ENCODE measurements around the gene TTC16.
A peak's percentile ranks its signal among the peaks of the same experiment; 100 is the strongest.

Gene TTC16

DNA sequence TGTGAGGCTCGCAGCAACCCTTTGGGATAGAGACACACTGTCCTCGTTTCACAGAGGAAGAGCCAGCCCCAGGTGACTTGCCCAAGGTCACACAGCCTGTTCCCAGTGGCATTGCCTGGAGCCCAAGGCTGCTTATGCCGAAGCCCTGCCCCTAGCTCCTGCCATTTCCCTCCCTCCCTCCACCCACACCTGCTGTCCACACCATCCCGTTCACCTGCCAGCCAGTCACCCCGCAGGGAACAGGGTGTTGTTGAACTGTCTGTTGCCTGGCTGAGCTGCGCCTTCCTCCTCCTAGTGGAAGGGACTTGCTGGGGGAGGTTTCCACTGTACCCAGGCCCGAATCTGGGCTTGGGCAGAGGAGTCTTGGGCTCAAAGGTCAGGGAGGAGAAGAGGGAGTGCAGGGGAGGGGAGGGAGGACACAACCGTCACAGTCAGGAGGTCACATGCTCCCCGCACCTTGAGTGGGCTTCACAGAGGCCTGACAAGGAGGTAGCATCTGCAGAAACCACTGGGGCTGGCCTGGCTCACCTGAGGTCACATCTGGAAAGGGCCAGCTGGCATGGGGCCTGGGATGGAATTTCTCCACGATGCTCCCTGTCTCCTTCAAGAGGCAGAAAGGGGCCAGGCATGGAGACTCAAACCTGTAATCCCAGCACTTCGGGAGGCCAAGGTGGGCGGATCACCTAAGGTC lies 6.3 kb downstream of the TTC16 start:
- DNase-seq = no peak

DNA sequence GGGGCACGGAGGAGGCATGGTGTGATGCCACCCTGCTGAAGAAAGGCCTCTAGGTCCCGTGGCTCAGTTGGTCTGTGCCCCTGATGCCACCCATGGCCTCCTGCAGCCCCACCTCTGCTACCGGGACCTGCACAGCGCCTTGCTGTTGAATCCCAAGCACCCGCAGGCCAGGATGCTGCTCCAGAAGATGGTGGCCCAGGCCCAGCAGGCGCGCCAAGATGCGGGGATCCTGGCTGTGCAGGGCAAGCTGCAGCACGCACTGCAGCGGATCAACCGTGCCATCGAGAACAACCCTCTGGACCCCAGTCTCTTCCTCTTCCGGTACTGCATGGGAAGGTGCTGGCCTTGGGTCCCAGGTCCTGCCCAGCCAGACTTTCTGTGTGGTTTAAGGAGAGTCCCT lies 7.1 kb downstream of the TTC16 start:
- no peak for DNase-seq

DNA sequence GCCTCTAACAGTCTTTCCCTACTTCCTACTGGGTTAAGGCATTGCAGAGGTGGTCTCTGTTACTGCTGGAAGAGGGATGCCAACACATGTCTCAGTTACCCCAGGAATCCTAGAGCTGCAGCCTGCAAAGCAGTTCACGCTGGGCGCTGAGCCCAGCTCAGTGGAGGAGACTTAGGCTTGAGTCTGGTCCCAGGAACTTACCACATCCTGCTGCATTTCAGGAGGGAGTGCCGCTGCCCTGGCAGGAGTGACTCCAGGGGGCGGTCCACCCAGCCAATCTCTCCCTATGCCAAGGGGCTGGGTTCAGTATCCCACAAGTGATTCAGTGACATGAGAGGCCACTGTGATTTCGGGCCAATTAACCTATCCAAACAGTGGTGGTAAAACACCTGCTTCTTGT lies 7.6 kb downstream of the TTC16 start:
- DNase-seq = no peak

- DNase-seq = no peak
Measured at GRCh38 chr9:127724012-127724411, 8.1 kb downstream of the TTC16 start.

GRCh38 chr9:127726871-127727270 lies 11.0 kb downstream of the TTC16 start:
- no peak for DNase-seq

GRCh38 chr9:127728808-127729207 lies 12.9 kb downstream of the TTC16 start:
- no peak for DNase-seq

DNA sequence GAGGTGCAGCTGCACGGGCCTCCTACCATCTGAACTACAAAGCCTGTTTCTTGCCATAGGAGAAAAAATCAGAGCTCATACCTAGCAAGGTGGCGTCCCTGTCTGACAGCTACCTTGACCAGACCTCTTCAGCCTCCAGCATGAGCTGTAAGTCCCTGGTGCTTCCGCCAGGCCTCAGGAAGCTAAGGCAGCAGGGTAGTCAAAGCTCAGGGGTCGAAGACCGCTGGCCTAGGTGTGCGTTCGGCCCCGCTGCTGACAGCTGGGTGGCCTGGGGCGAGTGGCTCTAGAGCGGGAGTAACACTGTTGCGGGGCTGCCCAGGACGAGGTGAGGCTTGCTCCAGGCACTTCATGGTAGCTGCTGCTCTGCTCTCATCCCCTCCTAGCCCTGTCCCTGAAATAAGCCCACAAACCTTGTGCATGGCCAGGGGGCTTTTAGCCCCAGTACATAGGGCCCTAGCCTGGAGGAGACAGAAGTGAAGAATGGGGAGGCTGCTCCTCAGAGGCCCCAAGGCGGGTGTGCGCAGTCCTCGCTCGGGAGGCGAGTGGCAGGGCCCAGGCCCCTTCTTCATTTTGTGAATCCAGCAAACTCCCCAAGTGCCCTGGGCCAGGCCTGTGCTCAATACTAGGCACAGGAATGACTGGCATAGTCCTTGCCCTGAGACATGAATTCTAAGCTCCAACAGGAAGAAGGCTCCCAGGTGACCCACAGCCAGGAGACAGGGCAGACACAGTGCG lies 13.8 kb downstream of the TTC16 start:
- DNase-seq = no peak

- DNase-seq = no peak
Measured at GRCh38 chr9:127730262-127730661, 14.4 kb downstream of the TTC16 start.

DNA sequence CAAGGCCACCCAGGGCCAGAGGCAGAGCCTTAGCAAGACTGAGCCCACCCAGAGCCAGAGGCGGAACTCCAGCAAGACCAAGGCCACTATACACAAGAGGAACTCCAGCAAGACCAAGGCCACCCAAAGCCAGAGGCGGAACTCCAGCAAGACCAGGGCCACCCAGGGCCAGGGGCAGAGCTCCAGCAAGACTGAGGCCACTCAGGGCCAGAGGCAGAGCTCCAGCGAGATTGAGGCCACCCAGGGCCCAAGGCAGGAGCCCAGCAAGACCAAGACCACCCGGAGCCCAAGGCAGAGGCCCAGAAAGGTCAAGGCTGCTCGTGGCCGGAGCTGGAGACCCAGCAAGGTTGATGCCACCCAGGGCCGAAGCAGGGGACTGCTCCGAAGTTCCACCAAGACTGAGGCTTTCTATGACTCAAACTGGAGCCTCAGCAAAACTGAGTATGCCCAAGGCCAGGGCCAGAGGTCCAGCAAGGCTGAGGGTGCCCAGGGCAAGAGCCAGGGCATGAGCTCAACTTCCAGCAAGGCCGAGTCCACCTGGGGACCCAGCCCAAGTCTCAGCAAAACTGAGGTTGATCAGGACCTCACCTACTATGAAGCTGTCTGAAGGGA lies 15.0 kb downstream of the TTC16 start:
- DNase-seq = no peak

GRCh38 chr9:127731938-127732337 lies 16.1 kb downstream of the TTC16 start:
- DNase-seq = no peak

DNA sequence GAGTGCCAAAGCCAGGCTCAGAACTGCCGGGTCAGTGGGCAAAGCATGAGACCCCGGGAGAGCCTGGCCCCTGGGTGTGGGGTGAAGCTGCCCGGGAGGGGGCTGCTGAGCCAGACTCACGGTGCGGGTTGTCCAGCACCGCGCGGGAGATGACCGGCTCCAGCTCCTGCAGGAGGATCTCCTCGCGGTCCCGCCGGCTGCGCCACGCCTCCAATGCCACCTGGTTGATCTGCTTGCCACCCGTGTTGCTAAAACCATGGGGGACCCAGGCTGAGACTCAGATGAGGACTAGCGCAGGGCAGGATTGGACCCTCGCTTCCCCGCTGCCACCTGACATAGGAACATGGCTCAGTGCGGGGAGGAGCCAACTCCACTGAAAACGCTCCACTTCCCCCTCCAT lies 16.6 kb downstream of the TTC16 start:
- DNase-seq = no peak

DNA sequence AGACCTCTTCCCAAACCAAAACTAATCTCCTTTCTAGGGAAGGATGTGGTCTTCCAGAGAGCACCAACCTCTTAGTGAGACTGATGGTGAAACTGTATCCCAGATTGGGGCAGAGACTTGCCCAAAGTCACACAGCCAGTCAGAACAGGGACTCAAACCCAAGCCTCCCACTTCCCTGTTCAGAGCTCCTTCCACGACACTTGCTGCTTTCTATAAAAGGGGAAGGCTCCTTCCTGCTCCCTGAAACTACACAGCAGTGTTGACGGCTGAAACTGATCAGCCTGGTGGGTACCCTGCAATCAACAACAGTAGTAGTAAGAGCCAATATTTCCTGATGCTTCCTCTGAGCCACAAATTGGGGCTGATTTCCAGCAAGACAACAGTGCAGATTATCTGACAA lies 17.7 kb downstream of the TTC16 start:
- DNase-seq = no peak

DNA sequence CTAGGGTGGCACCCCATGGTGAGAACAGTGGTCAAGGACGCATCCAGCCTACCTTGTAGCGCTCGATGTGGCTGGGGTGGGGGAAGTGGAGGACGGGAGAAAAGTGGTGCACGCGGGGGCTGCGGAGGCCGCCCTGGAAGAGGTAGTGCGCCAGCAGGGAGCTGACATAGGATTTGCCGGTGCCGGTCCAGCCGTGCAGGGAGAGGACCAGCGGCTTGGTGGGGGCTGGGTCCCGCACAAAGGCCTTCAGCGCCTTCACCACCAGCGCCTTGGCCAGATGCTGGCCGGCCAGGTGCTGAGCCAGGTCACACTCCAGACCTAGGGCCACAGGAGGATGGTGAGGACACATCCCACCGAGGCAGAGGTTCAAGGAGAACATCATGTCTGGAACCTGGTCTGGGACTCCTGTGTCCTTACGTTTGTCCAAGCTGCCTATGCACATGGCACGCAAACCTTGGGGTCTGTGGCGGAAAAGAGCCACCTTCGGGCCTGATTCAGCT lies 18.4 kb downstream of the TTC16 start:
- DNase-seq = no peak

DNA sequence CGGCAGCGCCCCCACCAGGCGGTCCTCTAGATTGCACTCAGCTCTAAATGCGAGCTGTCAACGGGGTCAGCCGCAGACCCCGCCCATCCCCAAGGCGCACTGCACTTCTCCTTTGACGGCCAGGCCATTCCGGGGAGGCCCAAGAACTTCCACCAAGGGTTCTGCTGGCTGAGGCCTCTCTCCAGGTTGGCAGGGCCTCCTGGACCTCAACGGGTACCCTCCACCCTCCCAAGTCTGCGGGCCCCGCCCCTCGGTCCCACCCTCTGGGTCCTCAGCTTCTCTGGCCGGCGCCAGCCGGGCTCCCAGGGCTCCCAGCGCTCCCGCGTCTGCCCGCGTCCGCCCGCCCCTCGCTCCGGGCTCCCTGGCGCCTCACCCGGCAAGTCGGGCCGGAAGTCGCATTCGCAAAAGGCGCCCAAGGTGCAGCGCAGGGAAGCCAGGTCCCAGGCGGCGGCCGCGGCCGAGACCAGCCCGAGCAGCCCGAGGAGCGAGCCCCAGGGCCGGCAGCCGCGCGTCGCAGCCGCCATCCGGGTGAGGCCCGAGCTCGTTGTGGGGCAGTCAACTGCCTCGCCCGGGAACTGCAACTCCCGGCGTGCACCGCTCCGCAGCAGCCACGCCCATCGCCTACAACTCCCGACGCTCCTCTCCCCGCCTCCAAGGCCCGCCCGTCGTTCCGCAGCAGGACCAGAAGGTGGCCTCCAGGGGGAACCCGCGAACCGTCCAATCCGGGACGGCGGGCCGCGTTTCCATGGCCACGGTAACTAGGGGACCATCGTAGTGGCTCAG lies 19.1 kb downstream of the TTC16 start, which contains the start of gene TOR2A:
Gene TOR2A (minus strand): TSS at position 548 of the 783 bp plus-strand sequence. CDS start 24 bp downstream, at position 524.
- peak; percentile 99 for DNase-seq

DNA sequence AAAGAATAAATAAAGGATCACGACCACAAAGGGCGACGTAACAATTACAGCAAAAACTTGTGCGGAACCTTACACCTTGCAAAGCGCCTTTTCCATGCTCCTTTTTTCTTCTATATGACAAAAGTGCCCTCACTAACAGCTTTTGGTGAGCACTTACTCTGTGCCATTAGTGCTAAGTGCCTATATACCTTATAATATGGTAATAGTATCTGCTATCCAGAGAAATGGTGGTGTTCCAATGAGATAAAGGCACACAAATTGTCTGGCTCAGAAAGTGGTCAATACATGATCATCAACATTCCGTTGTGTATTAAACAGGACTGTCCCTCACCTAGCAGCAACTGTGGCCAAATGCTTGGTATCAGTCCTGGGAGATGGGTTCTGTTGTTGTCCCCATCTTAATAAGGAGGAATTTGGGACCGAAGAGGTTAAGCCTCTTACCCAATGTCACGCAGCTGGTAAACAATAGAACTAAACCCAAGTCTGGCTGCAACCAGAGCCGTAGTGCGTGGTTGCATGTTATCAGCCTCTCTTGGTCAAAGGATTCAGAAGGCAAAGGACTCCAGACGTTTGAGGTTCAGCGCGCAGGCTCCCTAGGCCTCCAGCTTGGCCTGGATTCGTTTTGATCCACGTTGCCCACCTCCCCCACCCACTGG lies 19.8 kb downstream of the TTC16 start:
- no peak for DNase-seq

- DNase-seq = no peak
Measured at GRCh38 chr9:127738666-127739065, 22.8 kb downstream of the TTC16 start.

GRCh38 chr9:127739614-127740330 lies 23.9 kb downstream of the TTC16 start:
- DNase-seq = no peak

DNA sequence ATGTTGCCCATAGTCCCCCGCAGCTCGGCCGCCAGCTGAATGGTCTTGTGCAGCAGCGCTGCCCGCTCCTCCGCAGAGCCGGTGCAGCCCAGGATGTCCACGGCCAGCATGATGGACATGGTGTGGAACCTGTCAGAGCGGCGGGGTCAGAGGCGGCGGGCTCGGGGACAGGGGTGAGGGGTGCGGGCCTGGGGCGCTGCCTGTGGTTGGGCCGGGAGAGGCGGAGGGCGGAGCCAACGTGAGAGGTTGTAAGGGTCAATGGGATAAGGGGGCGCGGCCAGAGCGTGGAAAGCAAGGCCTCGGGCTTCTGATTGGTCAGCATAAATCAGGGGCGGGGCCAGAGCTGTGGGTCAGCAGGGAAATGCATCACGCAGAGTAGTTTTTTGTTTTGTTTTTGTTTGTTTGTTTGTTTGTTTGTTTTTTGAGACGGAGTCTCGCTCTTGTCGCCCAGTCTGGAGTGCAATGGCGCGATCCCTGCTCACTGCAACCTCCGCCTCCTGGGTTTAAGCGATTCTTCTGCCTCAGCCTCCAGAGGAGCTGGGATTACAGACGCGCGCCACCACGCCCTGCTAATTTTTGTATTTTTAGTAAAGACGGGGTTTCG lies 26.1 kb downstream of the TTC16 start:
- DNase-seq = no peak

DNA sequence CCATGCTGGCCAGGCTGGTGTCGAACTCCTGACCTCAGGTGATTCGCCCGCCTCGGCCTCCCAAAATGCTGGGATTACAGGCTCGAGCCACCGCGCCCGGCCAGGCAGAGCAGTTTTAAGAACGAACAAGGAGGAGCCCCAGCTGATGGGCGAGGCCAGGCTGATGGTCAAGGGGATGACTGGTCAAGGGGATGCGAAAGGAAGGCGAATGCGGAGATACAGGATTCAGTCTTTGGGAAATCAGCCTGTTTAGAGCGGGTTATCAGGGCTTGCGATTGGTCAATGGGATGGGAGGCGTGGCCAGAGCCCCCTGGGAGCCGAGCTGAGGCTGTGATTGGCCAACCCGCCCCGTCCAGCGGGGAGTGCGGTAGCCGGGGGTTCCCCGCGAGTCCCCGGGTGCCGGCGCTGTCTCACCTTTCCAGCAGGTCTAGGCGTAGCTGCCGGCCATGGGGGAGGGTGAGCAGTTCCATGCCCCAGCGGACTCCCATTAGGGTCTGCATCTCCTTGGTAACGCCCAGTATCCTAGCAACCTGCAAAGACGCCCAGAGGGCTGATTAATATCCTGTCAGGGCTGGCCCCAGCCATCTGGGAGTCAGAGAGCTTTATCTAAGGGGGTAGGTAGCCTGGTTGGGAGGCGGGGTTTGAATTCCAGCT lies 26.7 kb downstream of the TTC16 start:
- DNase-seq = no peak

DNA sequence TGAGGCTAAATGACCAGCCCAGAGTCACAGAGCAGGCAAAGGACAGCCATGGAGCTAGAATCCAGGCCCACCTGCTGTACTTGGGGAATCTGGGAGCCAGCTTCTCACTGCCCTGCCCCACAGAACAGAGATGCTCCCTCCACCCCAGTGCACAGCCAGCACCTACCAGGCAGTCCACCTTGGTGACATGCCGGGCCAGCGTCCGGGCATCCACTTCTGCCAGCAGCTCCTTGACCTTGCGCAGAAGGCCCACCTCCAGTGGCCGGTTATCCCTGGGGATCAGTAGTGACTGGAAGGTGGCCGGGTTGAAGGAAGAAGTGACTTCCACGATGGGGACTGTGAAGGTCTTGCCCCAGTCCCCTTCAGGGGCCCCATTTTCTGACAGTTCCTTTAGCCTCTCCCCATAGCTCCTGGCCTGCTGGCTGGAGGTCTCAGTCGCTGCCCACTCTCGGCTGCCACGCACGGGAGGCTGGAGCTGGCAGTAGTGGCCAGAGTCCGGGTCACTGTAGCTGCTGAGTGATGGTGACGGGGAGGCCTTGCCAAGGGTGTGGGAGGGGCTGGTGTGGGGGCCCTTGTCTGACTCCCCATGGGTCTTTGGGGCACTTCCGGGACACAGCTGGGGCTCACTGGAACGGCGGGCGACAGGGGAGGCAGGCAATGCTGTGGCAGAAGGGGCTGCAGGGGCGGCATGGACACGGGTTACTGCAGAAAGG lies 28.7 kb downstream of the TTC16 start:
- DNase-seq = no peak

All from CD4-positive, alpha-beta T cell treated with Interleukin-6 for 4 hours (primary cell).